ENCODE data around the gene CD80.

CD80 gene

GRCh38 chr3:119594066-119594465 lies 34.7 kb upstream of the CD80 start:
- ChIA-PET CTCF (no interaction called here), POLR2A (no interaction called here)
- no peak for TF ChIP-seq CTCF (IDR thresholded peaks at IDR 0.05; ENCODE audit: insufficient read depth, low read length, missing control alignments)
- H3K4me3 ChIP-seq (ENCODE audit: low read depth, low read length) = no peak overlapping the region
- no peak for DNase-seq (ENCODE audit: low read depth, low spot score)

- CTCF ChIA-PET = interaction anchor here (1.0 kb wide), 1 partner anchor 9 kb away, joined by 3 read pairs; no protein-coding TSS in a partner anchor
- no peak overlapping the region for H3K4me3 ChIP-seq (ENCODE audit: low read depth, low read length)
- POLR2A ChIA-PET = no interaction called here
- DNase-seq (ENCODE audit: low read depth, low spot score) = no peak
- TF ChIP-seq CTCF (IDR thresholded peaks at IDR 0.05; ENCODE audit: insufficient read depth, low read length, missing control alignments) = no peak
These were observed 33.4 kb upstream of the CD80 start for GRCh38 chr3:119592861-119593260.

- ChIA-PET CTCF (interaction anchor here (1.1 kb wide), 1 partner anchor 31 kb away, joined by 3 read pairs; no protein-coding TSS in a partner anchor), POLR2A (no interaction called here)
- H3K4me3 ChIP-seq (ENCODE audit: low read depth, low read length) = no peak overlapping the region
- TF ChIP-seq CTCF (IDR thresholded peaks at IDR 0.05; ENCODE audit: insufficient read depth, low read length, missing control alignments) = no peak
- no peak for DNase-seq (ENCODE audit: low read depth, low spot score)
These were observed 31.3 kb upstream of the CD80 start for GRCh38 chr3:119590706-119591105.

- TF ChIP-seq CTCF (IDR thresholded peaks at IDR 0.05; ENCODE audit: insufficient read depth, low read length, missing control alignments) = no peak
- ChIA-PET CTCF (interaction anchor here (1.2 to 1.3 kb wide), 2 partner anchors 13 to 71 kb away, joined by 3 to 4 read pairs; no protein-coding TSS in a partner anchor), POLR2A (interaction anchor here (0.7 kb wide), 1 partner anchor 84 kb away, joined by 3 read pairs; no protein-coding TSS in a partner anchor)
- DNase-seq (ENCODE audit: low read depth, low spot score) = no peak
- no peak overlapping the region for H3K4me3 ChIP-seq (ENCODE audit: low read depth, low read length)
These were observed 29.8 kb upstream of the CD80 start for GRCh38 chr3:119589102-119589773.

- DNase-seq (ENCODE audit: low read depth, low spot score) = no peak
- CTCF ChIA-PET = interaction anchor here (1.2 to 1.3 kb wide), 2 partner anchors 15 to 70 kb away, joined by 3 to 4 read pairs; no protein-coding TSS in a partner anchor
- POLR2A ChIA-PET = interaction anchor here (0.7 kb wide), 1 partner anchor 69 kb away, joined by 4 read pairs; no protein-coding TSS in a partner anchor
- no peak overlapping the region for H3K4me3 ChIP-seq (ENCODE audit: low read depth, low read length)
- no peak for TF ChIP-seq CTCF (IDR thresholded peaks at IDR 0.05; ENCODE audit: insufficient read depth, low read length, missing control alignments)
These were observed 28.7 kb upstream of the CD80 start for GRCh38 chr3:119588112-119588511.

GRCh38 chr3:119586733-119587172 lies 27.3 kb upstream of the CD80 start:
- no peak for DNase-seq (ENCODE audit: low read depth, low spot score)
- POLR2A ChIA-PET = no interaction called here
- CTCF ChIA-PET = no interaction called here
- no peak overlapping the region for H3K4me3 ChIP-seq (ENCODE audit: low read depth, low read length)
- TF ChIP-seq CTCF (IDR thresholded peaks at IDR 0.05; ENCODE audit: insufficient read depth, low read length, missing control alignments) = no peak
